ENCODE data around the gene NINJ2. TPM values are rescaled to one million over a fixed set of nuclear protein-coding genes. Genes with fewer than 3 reads are reported as not detected.

Gene NINJ2
- total RNA-seq, 4 donors from 2014 or later = 0.49 to 7.2 (median 2.0) TPM

DNA sequence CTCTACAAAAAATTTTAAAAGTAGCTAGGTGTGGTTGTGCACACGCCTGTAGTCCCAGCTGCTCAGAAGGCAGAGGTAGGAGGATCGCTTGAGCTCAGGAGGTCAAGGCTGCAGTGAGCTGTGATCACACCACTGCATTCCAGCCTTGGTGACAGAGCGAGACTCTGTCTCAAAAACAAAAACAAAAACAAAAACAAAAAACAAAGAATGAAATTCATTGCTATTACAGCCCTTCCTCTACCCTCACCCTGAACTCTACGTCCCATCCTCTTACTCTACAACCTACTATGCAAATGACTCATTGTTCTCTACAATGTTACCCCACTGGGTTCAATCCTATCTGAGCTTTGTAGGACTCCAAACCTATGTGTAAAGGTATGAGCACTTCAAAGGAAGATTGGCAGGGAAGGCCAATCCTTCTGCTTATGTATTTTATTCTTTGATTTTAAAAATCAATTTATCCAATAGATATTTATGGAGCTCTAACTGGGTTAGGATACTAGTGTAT lies 39.3 kb downstream of the NINJ2 start:
- Histone ChIP-seq H3K4me3 (replicated peaks in 1 of 3) (no peak overlapping the region), H3K36me3 (no peaks in the 10 kb centered on the region), H3K4me1 (peaks cover 0 to 7% of the 10 kb centered on the region in 2 donors), H3K9me3 (no peaks in the 10 kb centered on the region), H3K27ac (no peak overlapping the region), H3K27me3 (no peaks in the 10 kb centered on the region)
- intact Hi-C loops (cut with DNase I) = no loop called here
- DNase-seq = no peak
- WGBS, 2 donors = 91 to 95% methylated on average over 4 of the region's 4 CpGs
- TF ChIP-seq, protein P1, sequence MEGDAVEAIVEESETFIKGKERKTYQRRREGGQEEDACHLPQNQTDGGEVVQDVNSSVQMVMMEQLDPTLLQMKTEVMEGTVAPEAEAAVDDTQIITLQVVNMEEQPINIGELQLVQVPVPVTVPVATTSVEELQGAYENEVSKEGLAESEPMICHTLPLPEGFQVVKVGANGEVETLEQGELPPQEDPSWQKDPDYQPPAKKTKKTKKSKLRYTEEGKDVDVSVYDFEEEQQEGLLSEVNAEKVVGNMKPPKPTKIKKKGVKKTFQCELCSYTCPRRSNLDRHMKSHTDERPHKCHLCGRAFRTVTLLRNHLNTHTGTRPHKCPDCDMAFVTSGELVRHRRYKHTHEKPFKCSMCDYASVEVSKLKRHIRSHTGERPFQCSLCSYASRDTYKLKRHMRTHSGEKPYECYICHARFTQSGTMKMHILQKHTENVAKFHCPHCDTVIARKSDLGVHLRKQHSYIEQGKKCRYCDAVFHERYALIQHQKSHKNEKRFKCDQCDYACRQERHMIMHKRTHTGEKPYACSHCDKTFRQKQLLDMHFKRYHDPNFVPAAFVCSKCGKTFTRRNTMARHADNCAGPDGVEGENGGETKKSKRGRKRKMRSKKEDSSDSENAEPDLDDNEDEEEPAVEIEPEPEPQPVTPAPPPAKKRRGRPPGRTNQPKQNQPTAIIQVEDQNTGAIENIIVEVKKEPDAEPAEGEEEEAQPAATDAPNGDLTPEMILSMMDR (IDR thresholded peaks at IDR 0.05) = no peak
- no peak for TF ChIP-seq POLR2A (IDR thresholded peaks at IDR 0.05)

DNA sequence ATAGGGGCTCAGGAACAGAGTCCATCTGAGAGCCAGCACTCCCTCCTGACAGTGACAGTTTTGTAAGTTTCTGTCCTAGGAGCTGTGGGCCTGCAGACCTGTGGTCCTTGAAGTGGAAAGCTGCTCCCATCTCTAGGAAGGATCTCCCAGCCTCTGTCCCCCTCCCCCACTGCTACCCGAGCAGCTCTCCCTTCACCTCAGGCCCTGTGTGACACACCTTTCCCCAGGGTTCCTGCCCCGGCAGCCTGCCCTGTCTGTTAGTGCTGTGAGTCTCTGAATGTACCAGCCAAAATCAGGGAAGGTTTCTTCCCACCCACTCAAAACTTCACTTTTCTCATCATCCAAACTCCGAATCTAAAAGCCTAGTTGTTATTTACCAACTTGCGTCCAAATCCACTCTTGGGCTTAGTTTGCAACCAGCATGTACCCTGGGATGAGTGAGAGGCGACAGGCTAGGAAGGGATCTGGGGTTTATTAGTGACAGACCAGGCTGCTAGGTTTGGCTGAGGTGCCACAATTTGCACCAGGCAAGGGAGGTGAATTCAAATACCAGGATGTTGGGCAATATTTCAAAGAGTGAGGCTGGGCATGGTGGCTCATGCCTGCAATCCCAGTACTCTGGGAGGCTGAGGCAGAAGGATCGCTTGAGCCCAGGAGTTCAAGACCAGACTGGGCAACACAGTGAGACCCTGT lies 39.9 kb downstream of the NINJ2 start:
- 92 to 95% methylated on average over 6 of the region's 6 CpGs for WGBS, 2 donors
- Histone ChIP-seq H3K27me3 (no peaks in the 10 kb centered on the region), H3K36me3 (no peaks in the 10 kb centered on the region), H3K27ac (no peak overlapping the region), H3K4me1 (peaks cover 0 to 7% of the 10 kb centered on the region in 2 donors), H3K9me3 (no peaks in the 10 kb centered on the region), H3K4me3 (replicated peaks in 1 of 3) (no peak overlapping the region)
- TF ChIP-seq, protein P1 (IDR thresholded peaks at IDR 0.05) = no peak
- TF ChIP-seq POLR2A (IDR thresholded peaks at IDR 0.05) = no peak
- intact Hi-C loops (cut with DNase I) = no loop called here
- no peak for DNase-seq

DNA sequence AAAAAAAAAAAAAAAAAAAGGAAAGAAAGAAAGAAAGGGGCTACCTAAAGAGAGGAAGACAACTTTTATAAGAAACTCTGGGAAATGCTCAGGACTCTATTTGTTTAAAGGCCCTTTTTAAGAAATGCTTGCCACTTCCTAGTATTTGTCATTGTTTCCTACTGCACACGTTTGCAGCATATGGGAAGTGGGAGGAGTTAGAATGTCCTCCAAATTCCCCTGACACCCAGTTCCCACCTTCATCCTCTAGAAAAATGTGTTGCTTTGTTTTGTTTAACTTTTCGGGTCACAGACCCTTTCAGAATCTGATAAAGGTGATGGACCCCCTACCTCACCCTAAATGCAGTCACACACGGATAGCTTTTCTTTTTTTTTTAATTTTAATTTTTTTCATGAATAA lies 40.8 kb downstream of the NINJ2 start:
- H3K27ac ChIP-seq = peak overlapping the region in 1 of 3 donors; percentile 1
- TF ChIP-seq, protein P1 (IDR thresholded peaks at IDR 0.05) = no peak
- TF ChIP-seq POLR2A (IDR thresholded peaks at IDR 0.05) = no peak
- no peaks in the 10 kb centered on the region for H3K36me3 ChIP-seq
- H3K9me3 ChIP-seq = no peaks in the 10 kb centered on the region
- DNase-seq = no peak
- H3K4me3 ChIP-seq (replicated peaks in 1 of 3) = no peak overlapping the region
- WGBS, 2 donors = 67 to 73% methylated on average over 3 of the region's 3 CpGs
- H3K4me1 ChIP-seq = peaks cover 0 to 7% of the 10 kb centered on the region in 2 donors
- intact Hi-C loops (cut with DNase I) = no loop called here
- H3K27me3 ChIP-seq = no peaks in the 10 kb centered on the region

GRCh38 chr12:619346-619745 lies 43.9 kb downstream of the NINJ2 start:
- DNase-seq = no peak
- peaks cover 0 to 9% of the 10 kb centered on the region in 2 donors for H3K4me1 ChIP-seq
- H3K27me3 ChIP-seq = no peaks in the 10 kb centered on the region
- WGBS, 2 donors = 77 to 78% methylated on average over 4 of the region's 4 CpGs
- no peak overlapping the region for H3K27ac ChIP-seq
- no peak overlapping the region for H3K4me3 ChIP-seq (replicated peaks in 1 of 3)
- no peak for TF ChIP-seq POLR2A (IDR thresholded peaks at IDR 0.05)
- TF ChIP-seq, protein P1 (IDR thresholded peaks at IDR 0.05) = no peak
- H3K9me3 ChIP-seq = no peaks in the 10 kb centered on the region
- no peaks in the 10 kb centered on the region for H3K36me3 ChIP-seq
- intact Hi-C loops (cut with DNase I) = no loop called here

- 44 to 50% methylated on average over 6 of the region's 6 CpGs for WGBS, 2 donors
- Histone ChIP-seq H3K4me1 (peaks cover 0 to 9% of the 10 kb centered on the region in 2 donors), H3K4me3 (replicated peaks in 1 of 3) (no peak overlapping the region), H3K27ac (no peak overlapping the region), H3K27me3 (no peaks in the 10 kb centered on the region), H3K36me3 (no peaks in the 10 kb centered on the region), H3K9me3 (no peaks in the 10 kb centered on the region)
- DNase-seq = no peak
- intact Hi-C loops (cut with DNase I) = no loop called here
- no peak for TF ChIP-seq POLR2A (IDR thresholded peaks at IDR 0.05)
- TF ChIP-seq, protein P1 (IDR thresholded peaks at IDR 0.05) = no peak
Observed at GRCh38 chr12:618605-619004, 44.6 kb downstream of the NINJ2 start.
